NCI-H1105 treated with DMSO at 0.1 percent for 48 hours (cell line): ENCODE results near the gene RABL6.
"Not testable (repeated sequence)": the region's sequence is repeated elsewhere in the genome, so short reads cannot be mapped to it uniquely, and the experiment has no call there.

Source experiments
- DNase-seq: peaks from one replicate; lab custom pipeline; 2025; lab: John Stamatoyannopoulos, UW

Gene RABL6

GRCh38 chr9:136857581-136858412 lies 50.0 kb downstream of the RABL6 start:
- no peak for DNase-seq

GRCh38 chr9:136858452-136858843 lies 50.7 kb downstream of the RABL6 start:
- no peak for DNase-seq

- no peak for DNase-seq
Measured at GRCh38 chr9:136858844-136859757, 51.4 kb downstream of the RABL6 start.

- no peak for DNase-seq
Measured at GRCh38 chr9:136860529-136860928, 52.8 kb downstream of the RABL6 start.

GRCh38 chr9:136860933-136861873 lies 53.5 kb downstream of the RABL6 start:
- DNase-seq: no peak

- DNase-seq: no peak
Measured at GRCh38 chr9:136861874-136862457, 54.2 kb downstream of the RABL6 start.

GRCh38 chr9:136862849-136863622 lies 55.3 kb downstream of the RABL6 start:
- no peak for DNase-seq

GRCh38 chr9:136863623-136864273 lies 56.0 kb downstream of the RABL6 start:
- no peak for DNase-seq

- no peak for DNase-seq
Measured at GRCh38 chr9:136865041-136865767, 57.5 kb downstream of the RABL6 start.

- no peak for DNase-seq
Measured at GRCh38 chr9:136865768-136866103, 58.0 kb downstream of the RABL6 start.

- DNase-seq: not testable (repeated sequence)
Measured at GRCh38 chr9:136866898-136867421, 59.2 kb downstream of the RABL6 start.

- DNase-seq: no peak
Measured at GRCh38 chr9:136867480-136867879, 59.7 kb downstream of the RABL6 start.

GRCh38 chr9:136867917-136868316 lies 60.2 kb downstream of the RABL6 start:
- DNase-seq: no peak

GRCh38 chr9:136868644-136869043 lies 60.9 kb downstream of the RABL6 start:
- DNase-seq: no peak

GRCh38 chr9:136869611-136870010 lies 61.9 kb downstream of the RABL6 start:
- not testable (repeated sequence) for DNase-seq

GRCh38 chr9:136875155-136875554 lies 67.4 kb downstream of the RABL6 start:
- DNase-seq: no peak

- DNase-seq: no peak
Measured at GRCh38 chr9:136876476-136876875, 68.7 kb downstream of the RABL6 start.

GRCh38 chr9:136880651-136881050 lies 72.9 kb downstream of the RABL6 start:
- no peak for DNase-seq

- no peak for DNase-seq
Measured at GRCh38 chr9:136881691-136882108, 74.0 kb downstream of the RABL6 start.
